Measurements from ENCODE around the gene MIX23. TPM values are rescaled to one million over a fixed set of nuclear protein-coding genes. Genes with fewer than 3 reads are reported as not detected.

Gene MIX23
- total RNA-seq, 1 donor from 2014 or later = 43.3 TPM

DNA sequence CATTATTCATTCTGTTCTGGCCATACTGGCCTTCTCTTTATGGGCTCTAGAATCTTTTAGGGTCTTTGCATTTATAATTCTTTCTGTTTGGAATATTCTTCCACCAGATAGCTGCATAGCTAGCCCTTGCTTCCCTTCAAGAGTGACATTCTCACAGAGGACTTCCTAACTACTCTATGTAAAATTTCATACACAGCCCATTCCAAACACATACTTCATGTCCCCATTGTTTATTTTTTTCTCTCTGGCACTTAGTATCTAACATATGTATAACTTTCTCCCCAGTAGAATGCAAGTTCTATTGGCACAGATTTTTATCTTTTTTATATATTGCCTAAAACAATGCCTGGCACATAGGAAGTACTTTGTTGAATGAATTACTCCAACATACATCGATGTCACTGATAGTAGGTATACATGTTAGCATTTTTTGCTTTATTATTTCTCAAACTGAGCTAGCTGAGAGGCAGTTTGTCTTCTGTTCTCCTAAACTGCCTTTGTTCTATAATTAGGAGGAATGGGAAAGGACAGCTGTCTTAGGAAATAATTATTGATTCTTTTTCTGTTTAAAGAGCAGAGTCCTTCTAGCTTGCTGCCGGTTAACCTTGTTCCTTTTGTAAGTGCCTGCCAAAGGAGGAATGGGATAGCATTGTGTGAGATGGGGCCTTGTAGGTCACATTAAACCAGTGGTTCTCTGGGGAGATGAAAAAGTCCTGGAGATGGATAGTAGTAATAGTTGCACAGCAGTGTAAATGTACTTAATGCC lies 8.8 kb upstream of the MIX23 start:
- no peak for ATAC-seq

DNA sequence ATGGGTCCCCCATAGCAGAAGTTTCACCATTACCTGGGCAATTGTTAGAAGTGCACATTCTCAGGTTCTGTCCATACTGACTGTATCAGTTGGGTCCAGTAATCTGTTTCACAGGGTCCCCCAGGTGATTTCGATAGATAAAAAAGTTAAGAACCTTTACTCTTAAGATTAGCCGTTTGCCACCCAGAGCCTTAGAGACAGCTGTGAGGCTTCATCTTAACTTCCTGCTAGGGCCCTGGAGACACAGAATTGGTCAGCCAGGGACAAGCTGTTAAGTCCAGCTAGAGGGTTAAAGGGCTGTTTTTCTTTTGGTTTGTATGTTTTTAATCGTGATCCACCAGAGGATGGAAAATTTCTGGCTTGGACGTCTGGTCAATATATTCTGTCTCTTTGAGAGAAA lies 7.6 kb upstream of the MIX23 start:
- no peak for ATAC-seq

DNA sequence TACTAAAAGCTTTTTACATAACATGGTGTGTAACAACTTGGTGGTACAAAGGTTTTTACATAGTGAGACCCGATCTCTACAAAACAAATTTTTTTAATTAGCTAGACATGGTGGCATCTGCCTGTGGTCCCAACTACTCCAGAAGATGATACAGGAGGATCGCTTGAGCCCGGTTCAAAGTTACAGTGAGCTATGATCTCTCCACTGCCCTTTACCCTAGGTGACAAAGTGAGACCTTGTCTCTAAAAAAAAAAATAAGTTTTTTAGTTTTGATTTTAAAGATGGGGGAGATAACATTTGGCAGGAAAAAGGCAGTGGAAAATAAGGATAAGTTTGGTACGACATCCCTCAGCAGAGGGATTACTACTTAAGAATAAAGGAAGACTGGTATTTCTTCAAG lies 6.9 kb upstream of the MIX23 start:
- no peak for ATAC-seq

DNA sequence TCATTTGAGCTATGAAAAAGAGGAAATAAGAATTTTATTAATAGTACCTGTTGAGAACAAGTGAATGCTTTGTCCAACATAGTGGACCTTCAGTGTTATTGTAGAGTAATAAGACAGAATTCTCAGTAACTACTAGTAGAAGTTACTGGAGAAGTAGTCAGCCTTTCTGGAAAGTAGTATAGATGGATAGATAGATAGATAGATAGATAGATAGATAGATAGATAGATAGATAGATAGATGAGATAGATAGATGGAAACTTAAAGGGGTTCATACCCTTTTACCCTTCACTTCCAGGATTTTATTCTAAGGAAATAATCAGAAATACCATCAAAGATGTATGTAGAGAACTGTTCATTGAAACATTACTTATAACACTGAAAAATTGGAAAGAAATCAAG lies 6.2 kb upstream of the MIX23 start:
- no peak for ATAC-seq

DNA sequence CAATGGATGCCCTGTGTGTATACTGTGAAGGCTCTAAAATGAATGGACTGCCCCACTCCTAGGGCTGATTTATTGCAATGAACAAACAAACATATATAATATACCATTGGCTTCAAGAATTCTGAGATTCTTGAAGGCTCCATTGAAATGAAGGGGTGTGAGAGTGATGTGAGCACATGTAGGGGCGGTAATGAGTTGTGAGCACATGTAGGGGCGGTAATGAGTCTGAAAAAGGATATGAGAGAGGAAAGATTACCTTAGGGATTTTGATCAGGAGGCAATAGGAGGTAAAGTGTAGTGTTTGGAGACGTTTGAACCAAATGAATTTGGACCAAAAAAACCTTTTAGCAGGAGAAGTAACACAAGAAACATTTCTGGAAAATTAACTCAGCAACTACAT lies 4.7 kb upstream of the MIX23 start:
- no peak for ATAC-seq

DNA sequence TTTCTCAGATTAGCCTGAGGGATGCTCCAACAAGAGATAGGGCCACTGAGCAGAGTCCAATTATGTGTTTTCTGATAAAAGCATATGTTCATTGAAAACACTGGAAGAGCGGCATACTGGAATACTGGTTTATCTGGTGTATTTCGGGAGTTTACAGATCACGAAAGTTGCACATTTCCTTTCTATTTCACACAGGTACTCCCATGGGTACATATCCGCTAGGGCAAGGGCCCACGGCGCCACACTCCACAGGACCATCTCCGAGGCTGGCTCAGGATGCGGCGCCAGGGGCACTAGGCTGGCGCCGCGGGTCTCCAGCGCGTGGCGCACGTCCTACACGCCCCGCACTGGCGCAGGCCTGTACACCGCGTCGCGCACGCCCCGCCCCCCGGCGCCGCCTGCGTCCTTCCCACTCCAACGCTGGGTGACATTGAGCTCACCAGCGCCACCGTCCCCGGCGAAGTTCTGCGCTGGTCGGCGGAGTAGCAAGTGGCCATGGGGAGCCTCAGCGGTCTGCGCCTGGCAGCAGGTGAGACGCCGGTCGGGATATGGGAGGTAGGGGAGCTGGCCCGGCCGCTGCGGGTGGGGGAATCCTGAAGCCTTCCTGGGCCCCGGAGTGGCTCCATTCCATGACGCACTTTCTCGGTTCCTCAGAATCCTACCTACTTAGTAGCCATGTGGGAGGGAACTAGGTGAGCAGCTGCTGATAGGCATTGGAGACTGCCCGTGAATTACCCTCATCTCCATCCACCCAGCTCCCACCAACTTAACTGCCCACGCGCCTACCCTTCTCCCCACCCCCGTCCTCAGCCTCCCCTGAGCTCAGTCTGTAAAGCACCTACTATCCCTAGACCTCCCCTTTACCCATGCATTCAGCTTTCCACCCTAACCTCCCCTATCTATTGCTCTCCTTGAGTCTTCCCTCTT lies 1.0 kb upstream of the MIX23 start, which contains the start of gene FAM162A:
TSS of gene FAM162A (plus strand) at position 412 of the 927 bp plus-strand sequence. CDS start at position 496, 84 bp downstream.
- ATAC-seq = peak; percentile 96

DNA sequence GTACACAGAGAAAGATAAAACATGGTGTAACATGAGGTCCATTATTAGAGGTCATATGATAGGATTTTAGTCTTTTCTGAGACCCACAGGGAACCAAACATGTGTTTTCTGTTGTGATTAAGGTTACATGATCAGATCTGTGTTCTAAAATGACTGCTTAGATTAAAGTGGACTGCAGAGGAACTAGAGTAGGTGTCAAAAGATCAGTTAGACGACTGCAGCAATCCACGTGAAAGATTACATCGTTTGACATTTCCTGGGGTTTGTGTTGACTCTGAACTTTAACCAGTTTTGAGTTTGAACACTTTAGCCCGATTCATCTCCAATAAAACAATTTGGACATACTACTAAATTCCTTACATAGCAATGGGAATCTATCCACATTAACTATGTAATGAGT lies 5.1 kb downstream of the MIX23 start:
- ATAC-seq = no peak

DNA sequence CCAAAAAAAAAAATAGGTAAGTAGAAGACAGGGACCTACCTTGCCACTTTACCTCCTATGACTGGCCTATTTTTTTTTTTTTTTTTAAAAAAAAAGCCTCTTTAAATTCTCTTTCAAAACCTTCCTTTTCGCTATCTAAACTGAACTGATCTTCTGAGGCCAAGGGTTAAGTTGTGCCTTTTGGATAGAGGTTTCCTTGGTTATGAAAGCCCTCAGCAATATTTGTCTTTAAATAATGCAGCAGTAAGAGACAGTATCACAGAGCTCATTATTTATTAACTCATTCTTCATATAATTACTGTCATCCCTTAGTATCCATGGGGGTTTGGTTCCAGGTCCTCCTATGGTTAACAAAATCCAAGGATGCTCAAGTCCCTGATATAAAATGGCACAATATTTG lies 9.0 kb downstream of the MIX23 start:
- ATAC-seq = no peak

DNA sequence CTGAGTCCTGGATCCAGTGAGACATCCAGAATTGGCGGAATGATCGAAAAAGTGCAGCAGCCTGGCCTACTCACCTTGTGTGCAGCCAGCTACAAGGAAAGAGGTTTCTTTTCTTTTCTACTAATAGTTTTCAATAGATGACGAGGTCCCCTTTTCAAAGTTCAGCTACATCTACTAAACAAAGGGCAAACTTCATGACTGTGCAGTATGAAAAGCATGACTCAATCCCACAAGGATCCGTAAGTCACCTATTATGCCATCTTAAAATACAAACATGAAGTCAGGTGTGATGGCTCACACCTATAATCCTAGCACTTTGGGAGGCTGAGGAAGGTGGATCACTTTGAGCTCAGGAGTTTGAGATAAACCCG lies 16.7 kb downstream of the MIX23 start:
- ATAC-seq = peak; percentile 93

DNA sequence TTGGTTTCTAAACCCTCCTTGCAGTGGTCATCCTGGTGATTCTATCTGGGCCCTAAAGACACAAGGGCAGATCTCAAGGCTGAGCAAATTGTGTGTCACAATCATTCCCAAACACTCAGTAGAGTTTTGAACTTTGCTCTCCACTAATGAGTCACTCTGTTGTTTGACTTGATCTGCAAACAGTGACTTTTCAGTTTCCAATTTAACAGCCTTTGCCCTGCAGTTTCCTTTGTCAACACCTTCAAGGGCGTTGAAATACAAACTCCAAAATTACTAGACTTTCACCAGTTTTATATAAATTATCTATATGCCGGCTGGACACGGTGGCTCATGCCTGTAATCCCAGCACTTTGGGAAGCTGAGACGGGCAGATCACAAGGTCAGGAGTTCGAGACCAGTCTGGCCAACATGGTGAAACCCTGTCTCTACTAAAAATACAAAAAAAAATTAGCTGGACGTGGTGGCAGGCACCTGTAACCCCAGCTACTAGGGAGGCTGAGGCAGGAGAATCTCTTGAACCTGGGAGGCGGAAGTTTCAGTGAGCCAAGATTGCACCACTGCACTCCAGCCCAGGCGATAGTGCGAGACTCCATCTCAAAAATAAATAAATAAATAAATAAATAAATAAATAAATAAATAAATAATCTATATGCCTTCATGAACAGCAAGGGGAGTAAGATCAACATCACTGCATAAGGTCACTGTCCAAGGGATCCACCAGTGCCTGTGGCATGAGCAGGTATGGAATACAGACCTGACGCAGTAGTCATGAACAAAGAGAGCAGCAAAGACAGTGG lies 17.3 kb downstream of the MIX23 start:
- peak; percentile 84 for ATAC-seq

DNA sequence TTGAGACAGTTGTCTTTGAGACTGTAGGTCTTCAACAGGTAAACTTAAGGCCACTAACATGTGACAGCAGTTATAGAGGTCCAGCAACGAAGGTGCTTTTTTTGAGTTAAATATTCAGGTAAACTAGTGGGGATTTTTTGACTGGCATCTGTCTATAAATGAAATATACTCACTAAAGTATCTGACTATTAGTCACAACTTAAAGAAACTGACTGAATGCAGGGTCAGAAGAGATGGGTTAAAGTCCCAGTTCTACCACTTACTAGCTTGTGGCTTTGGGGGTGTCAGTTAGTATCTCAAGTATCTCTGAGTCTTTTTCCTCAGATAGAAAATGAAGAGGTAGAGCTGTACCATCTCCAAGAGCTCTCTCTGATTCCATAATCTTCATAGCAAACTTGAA lies 18.0 kb downstream of the MIX23 start:
- ATAC-seq = no peak

DNA sequence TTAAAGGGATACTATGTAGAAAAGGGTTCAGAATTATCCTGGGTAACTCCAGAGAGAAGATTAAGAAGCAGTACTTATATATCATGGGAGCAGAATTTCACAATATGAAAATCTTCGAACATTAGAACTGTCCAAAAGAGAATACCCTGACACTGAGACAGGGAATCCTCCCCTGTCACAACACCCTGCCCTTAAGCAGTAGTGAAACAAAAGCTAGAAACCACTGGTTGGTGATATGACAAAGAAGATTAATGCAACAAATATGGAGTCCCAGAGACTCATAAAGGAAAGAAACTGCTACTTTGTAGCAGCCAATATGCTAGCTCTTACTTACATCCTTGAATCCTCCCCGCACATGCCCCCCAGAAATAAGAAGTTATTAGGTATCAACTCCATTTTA lies 18.5 kb downstream of the MIX23 start:
- ATAC-seq = peak; percentile 16

DNA sequence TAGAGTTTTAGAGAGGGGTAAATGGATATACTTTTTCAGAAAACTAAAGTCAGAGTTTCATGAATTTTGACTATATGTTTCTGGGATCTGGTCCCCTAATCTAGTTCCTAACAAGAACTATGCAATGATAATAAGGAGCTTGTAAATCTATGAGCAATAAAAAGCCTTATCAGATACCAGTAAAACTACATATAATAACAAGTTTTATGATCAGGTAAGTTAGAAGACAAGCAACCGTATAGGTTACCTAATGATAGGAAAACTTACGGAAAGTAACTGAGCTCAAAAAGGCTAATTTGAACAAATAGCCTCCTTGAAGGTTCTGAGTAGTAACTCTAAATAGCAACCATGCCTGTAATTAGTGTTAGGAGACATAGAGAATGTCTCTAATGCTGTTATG lies 21.0 kb downstream of the MIX23 start:
- ATAC-seq = no peak

DNA sequence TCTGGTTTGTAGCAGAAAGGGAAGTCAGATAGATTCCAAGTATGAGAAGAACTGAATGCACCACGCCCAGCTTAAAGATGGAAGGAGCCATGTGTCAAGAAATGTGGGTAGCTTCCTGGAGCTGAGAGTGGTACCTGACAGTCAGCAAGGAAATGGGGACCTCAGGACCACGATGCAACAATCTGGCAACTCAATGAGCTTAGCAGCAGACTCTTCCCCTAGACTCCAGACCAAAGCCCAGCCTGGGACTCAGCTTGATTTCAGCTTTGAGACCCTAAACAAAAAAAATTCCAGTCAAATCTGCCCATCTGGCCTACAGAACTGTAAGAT lies 24.4 kb downstream of the MIX23 start:
- no peak for ATAC-seq

DNA sequence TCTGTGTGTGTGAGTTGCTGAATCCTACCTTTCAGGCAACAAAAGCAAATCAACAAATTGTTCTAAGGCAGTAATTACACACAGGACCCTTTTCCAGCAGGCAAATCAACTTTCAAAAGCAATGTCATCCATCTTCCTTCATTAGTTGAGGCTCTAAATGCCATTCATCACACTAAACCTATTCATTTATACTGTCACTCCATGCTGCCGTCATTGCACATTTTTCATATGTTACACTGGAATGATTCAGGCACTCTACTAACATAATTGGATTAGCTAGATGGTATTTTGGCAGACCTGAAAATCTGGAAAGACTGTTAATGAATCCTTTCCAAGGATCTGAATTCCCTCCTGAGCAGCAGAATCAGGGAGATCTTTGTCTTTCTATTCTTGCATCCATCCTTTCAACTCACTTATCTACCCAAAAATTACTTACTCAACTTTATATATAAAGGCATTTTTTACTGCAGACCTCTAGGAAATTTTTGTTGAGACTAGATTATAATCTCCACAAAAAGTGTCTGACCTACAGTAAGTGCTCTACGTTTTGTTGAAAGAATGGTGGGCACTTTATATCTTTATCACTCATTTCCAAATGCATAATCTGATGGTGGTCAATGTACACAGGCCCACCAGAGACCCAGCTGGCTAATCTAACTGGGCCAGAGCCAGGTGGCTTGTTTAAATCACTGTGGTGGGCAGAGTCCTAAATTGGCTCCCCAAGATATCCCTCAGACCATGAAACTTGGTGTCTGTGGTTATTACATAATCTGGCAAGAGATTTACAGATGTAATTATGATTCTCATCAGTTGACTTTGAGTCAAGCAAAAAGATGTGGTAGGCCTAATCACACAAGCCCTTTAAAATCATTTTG lies 25.0 kb downstream of the MIX23 start:
- ATAC-seq = peak; percentile 76

DNA sequence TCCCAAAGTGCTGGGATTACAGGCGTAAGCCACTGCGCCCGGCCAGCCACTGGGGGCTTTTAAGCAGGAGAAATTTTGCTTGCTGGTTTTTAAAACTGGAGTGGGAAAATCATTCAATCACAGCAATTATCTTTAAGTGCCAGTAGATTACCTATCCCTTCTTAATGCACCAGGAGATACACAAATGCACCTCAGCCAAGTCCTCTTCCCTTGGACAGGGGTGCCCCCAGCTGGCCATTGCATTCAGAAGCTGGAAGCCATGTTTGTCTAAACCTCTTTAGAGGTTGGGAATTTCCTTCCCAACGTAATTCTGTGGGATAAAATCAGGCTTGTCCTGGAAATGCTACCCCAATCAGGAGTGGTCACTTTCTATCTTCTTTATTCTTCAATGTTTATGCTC lies 26.6 kb downstream of the MIX23 start:
- ATAC-seq = no peak

DNA sequence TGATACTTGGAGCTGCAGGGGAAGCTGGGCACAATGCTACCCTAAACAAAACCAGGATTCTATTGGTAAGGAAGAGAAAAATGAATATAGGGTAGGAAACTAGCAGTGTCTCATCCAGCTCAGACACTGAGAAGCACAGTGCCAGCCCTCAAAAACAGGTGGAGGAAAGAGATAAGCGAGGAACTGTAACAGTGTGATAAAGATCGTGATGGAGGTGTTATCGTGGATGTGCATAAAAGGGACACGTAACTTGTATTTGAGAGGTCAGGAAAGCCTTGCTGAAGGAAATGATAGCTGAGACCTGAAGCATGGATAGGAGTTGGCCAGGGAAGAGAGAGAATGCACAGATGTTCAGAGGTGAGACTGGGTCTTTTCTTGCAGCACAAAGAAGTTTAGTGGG lies 27.4 kb downstream of the MIX23 start:
- ATAC-seq = no peak

DNA sequence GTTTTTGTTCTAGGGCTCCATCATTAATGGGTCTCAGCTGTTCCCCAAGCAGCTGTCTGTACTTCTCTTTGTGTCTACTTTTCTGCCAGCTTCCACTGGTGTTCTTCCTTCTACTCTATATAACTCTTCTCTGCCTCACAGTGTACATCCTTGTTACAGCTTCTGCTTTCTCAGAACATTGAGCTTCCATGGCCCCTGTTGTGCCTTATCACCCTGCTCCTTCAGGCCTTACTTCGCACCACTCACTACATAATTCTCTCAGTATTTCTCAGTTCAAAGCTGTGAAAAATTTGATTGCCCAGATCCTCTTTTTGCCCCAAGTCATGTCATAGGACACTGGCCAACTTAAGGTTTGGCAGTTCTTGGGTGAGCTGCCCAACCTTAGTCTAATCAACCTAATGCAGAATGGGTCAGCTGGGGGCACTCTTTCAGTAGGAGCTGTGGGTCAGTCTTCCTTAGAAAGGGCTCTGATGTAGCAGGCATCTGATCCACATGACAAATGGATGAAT lies 29.1 kb downstream of the MIX23 start:
- ATAC-seq = no peak

DNA sequence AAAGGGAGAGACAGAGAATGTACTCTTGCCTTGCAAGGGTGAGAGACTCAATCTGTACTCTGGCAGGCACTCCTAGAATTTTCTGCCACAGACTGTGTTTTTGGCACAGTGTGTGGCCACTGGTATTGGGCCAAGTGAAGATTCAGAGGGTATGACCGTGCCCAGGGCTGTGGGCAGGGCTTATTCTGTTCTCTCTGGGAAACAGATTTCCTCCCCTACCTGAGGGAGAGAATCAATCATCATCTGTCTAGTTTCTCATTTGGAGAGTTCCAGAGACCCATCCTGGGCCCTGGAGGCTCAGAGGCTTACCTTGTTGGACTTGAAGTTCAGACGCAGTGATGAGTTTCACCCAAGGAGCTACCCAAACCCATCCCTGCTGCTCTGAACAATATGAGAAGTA lies 29.8 kb downstream of the MIX23 start:
- peak; percentile 88 for ATAC-seq

DNA sequence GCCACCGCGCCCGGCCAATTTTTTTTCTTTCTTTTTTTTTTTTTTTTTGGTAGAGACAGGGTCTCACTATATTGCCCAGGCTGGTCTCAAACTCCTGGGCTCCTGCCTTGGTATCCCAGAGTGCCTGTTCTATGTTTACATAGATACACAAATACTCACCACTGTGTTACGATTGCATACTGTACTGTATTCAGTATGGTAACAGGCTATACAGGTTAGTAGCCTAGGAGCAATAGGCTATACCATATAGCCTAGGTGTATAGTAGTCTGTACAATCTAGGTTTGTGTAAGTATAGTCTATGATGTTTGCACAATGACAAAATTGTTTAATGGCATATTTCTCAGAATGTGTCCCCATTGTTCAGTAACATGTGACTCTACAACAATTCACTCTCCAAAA lies 31.4 kb downstream of the MIX23 start:
- peak; percentile 76 for ATAC-seq

DNA sequence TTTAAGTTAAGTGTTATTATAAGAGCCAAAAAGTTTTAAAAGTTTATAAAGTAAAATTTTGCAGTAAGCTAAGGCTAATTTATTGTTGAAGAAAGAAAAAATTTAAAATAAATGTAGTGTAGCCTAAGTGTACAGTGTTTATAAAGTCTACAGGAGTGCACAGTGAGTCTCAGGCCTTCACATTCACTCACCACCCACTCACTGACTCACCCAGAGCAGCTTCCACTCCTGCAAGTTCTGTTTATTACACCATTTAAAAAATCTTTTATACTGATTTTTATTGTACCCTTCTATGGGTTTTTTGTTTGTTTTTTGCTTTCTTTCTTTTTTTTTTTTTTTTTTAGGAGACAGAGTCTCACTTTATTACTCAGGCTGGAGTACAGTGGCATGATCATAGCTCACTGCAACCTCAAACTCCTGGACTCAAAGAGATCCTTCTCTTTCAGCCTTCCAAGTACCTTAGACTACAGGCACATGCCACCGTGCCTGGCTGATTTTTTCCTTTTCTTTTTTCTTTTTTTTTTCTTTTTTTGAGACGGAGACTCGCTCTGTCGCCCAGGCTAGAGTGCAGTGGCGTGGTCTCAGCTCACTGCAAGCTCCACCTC lies 32.1 kb downstream of the MIX23 start:
- no peak for ATAC-seq

DNA sequence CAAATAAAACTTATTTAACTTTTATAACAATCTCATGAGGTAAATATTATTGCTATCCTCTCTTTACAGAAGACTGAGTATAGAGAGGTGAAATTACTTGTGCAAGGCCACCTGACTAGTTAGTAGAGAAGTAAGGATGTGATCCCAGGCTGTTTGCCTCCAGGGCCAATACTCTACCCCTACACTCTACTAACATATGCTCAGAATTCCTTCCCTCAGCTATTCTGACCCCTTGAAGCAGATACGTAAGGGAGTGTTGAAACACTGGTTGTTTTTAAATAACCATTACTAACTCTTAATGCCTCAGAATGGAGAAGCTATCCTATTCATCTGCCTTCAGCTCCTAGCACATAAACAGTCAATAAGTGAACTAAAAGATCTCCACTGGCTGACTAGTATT lies 33.9 kb downstream of the MIX23 start:
- no peak for ATAC-seq
